Neuronal stem cell (in vitro differentiated cells): ENCODE measurements around the gene AZIN2.

Experiments
- DNase-seq: peaks from one replicate; pipeline ENCODE4 v3.0.0-alpha.2; 2013; ENCODE audit warnings: low spot score
- H2AFZ ChIP-seq: one replicate; pipeline ENCODE4 v1.6.1; 2013; ENCODE audit warnings: mild to moderate bottlenecking, low read length, inconsistent platforms
- H2AK5ac ChIP-seq: 2 replicates; pipeline ENCODE4 v1.6.1; 2013; ENCODE audit warnings: low read depth, mild to moderate bottlenecking, inconsistent platforms, low read length, moderate library complexity, mixed read lengths
- H2BK120ac ChIP-seq: 2 replicates; pipeline ENCODE4 v1.6.1; 2013; ENCODE audit warnings: low read depth, mild to moderate bottlenecking, inconsistent platforms, low read length, moderate library complexity, mixed read lengths
- H2BK12ac ChIP-seq: one replicate; pipeline ENCODE4 v1.6.1; 2013; ENCODE audit warnings: low read length, inconsistent platforms
- H2BK15ac ChIP-seq: 2 replicates; pipeline ENCODE4 v1.6.1; 2013; ENCODE audit warnings: mild to moderate bottlenecking, low read length, inconsistent platforms, mixed read lengths
- H2BK5ac ChIP-seq: one replicate; pipeline ENCODE4 v1.6.1; 2013; ENCODE audit warnings: inconsistent platforms, mild to moderate bottlenecking, low read length, moderate library complexity
- H3K14ac ChIP-seq: one replicate; pipeline ENCODE4 v1.6.1; 2013; ENCODE audit warnings: low read length, inconsistent platforms
- H3K18ac ChIP-seq: 2 replicates; pipeline ENCODE4 v1.6.1; 2013; ENCODE audit warnings: low read length, inconsistent platforms
- H3K23ac ChIP-seq: 2 replicates; pipeline ENCODE4 v1.6.1; 2013; ENCODE audit warnings: low read depth, mild to moderate bottlenecking, mixed read lengths, low read length, inconsistent platforms; ENCODE audit not compliant: poor library complexity
- H3K27ac ChIP-seq: replicated peaks from 3 replicates; pipeline ENCODE4 v1.5.1; 2013; ENCODE audit warnings: low read length, inconsistent platforms
- H3K27me3 ChIP-seq, 3 experiments: 2 replicates each; pipeline ENCODE4 v1.6.1; 2013; ENCODE audit warnings: low read length in 3 of 3, mild to moderate bottlenecking in 2 of 3, inconsistent platforms in 1 of 3, low read depth in 1 of 3, mixed read lengths in 1 of 3, moderate library complexity in 1 of 3; ENCODE audit not compliant: control insufficient read depth in 3 of 3, insufficient read depth in 3 of 3
- H3K36me3 ChIP-seq, 2 donors: replicated peaks in 1 of 2; 2 replicates each; pipeline ENCODE4 v1.6.1; 2013; ENCODE audit warnings: low read length in 2 of 2; ENCODE audit not compliant: control insufficient read depth in 2 of 2, insufficient read depth in 2 of 2
- H3K4ac ChIP-seq: 2 replicates; pipeline ENCODE4 v1.6.1; 2013; ENCODE audit warnings: inconsistent platforms, mild to moderate bottlenecking, low read length, moderate library complexity
- H3K4me1 ChIP-seq, 2 donors: 1 replicate in 1 of 2; 2 replicates in 1 of 2; pipeline ENCODE4 v1.6.1; 2013; ENCODE audit warnings: low read length in 2 of 2, low read depth in 1 of 2; ENCODE audit not compliant: control insufficient read depth in 2 of 2, insufficient read depth in 1 of 2
- H3K4me2 ChIP-seq: one replicate; pipeline ENCODE4 v1.6.1; 2013; ENCODE audit warnings: mild to moderate bottlenecking, low read length, inconsistent platforms; ENCODE audit not compliant: insufficient read depth, poor library complexity, severe bottlenecking
- H3K4me3 ChIP-seq, 2 donors: 2 replicates each; pipeline ENCODE4 v1.5.1; 2013; ENCODE audit warnings: low read length in 2 of 2, mild to moderate bottlenecking in 2 of 2, inconsistent platforms in 1 of 2, moderate library complexity in 1 of 2
- H3K79me1 ChIP-seq: one replicate; pipeline ENCODE4 v1.6.1; 2013; ENCODE audit warnings: low read depth, mild to moderate bottlenecking, inconsistent platforms, low read length, moderate library complexity
- H3K9ac ChIP-seq: one replicate; pipeline ENCODE4 v1.6.1; 2013; ENCODE audit warnings: mild to moderate bottlenecking, low read depth, low read length, inconsistent platforms; ENCODE audit not compliant: poor library complexity
- H3K9me3 ChIP-seq, 2 donors: replicated peaks in 1 of 2; 2 replicates each; pipeline versions ENCODE3 to v1.6.1; 2013; ENCODE audit warnings: low read length in 2 of 2, mild to moderate bottlenecking in 2 of 2, inconsistent platforms in 1 of 2, low read depth in 1 of 2, mixed read lengths in 1 of 2, moderate library complexity in 1 of 2; ENCODE audit not compliant: control insufficient read depth in 2 of 2, insufficient read depth in 1 of 2
- H4K8ac ChIP-seq: one replicate; pipeline ENCODE4 v1.6.1; 2013; ENCODE audit warnings: low read depth, mild to moderate bottlenecking, inconsistent platforms, low read length, moderate library complexity
- H4K91ac ChIP-seq: one replicate; pipeline ENCODE4 v1.6.1; 2013; ENCODE audit warnings: low read length, low read depth, mild to moderate bottlenecking, inconsistent platforms; ENCODE audit not compliant: poor library complexity
- WGBS, 2 donors: extraction: QIAGEN DNeasy Blood & Tissue Kit; methylation state at CpG; one replicate each; pipeline ENCODE4 v1.1.7; 2013; ENCODE audit warnings: missing lambda C conversion rate in 2 of 2, mixed read lengths in 1 of 2; ENCODE audit not compliant: insufficient read length in 2 of 2, insufficient replicate concordance in 1 of 2; ENCODE audit errors: extremely low coverage in 2 of 2; 5-methylcytosine and 5-hydroxymethylcytosine counted together

The AZIN2 gene

GRCh38 chr1:33036526-33037503 is 44.1 kb upstream of the AZIN2 start, which contains the start of gene AK2:
TSS of gene AK2 (minus strand) at chr1:33036883. CDS start at chr1:33036828, 55 bp downstream.
- Histone ChIP-seq H3K14ac (no peak within 1 kb of the TSS), H3K23ac (peak within 1 kb of the TSS; percentile 12), H3K9me3 (no peaks in the 10 kb centered on the region), H3K4me2 (peak within 1 kb of the TSS; percentile 88), H3K4me3 (peak within 1 kb of the TSS; percentile 79 to 85), H2BK120ac (peak within 1 kb of the TSS; percentile 58), H2BK12ac (no peak within 1 kb of the TSS), H3K27ac (no peak within 1 kb of the TSS), H3K4ac (no peak within 1 kb of the TSS), H2BK5ac (no peak within 1 kb of the TSS), H2AFZ (peak within 1 kb of the TSS; percentile 86), H2AK5ac (peak within 1 kb of the TSS; percentile 42), H3K18ac (peak within 1 kb of the TSS; percentile 94), H3K27me3 (no peaks in the 10 kb centered on the region), H3K9ac (peak within 1 kb of the TSS; percentile 87), H4K91ac (no peak within 1 kb of the TSS), H3K36me3 (peaks cover 2 to 30% of the 10 kb centered on the region in 2 donors), H3K4me1 (peaks cover 5 to 8% of the 10 kb centered on the region in 2 donors), H3K79me1 (peaks cover 5% of the 10 kb centered on the region), H4K8ac (no peak within 1 kb of the TSS), H2BK15ac (no peak within 1 kb of the TSS)
- no CpG with 5 or more reads among the region's 59 CpGs for WGBS, 2 donors
- peak; percentile 85 for DNase-seq

GRCh38 chr1:33039840-33040239 is 41.1 kb upstream of the AZIN2 start:
- H3K4me1 ChIP-seq, result peaks cover 5 to 8% of the 10 kb centered on the region in 2 donors
- peaks cover 0 to 2% of the 10 kb centered on the region in 2 donors for H3K36me3 ChIP-seq
- DNase-seq, result no peak
- peaks cover 3% of the 10 kb centered on the region for H3K79me1 ChIP-seq
- no CpG with 5 or more reads among the region's 8 CpGs for WGBS, 2 donors
- H3K27ac ChIP-seq, result no peak overlapping the region
- H3K4me3 ChIP-seq, result no peak overlapping the region
- no peak overlapping the region for H3K23ac ChIP-seq
- H2AFZ ChIP-seq, result peak overlapping the region; percentile 20
- H3K4ac ChIP-seq, result no peak overlapping the region
- H3K9me3 ChIP-seq, result no peaks in the 10 kb centered on the region
- H2BK120ac ChIP-seq, result no peak overlapping the region
- H3K27me3 ChIP-seq, result no peaks in the 10 kb centered on the region
- no peak overlapping the region for H3K18ac ChIP-seq
- H2BK5ac ChIP-seq, result no peak overlapping the region
- no peak overlapping the region for H3K9ac ChIP-seq
- H3K14ac ChIP-seq, result no peak overlapping the region
- no peak overlapping the region for H4K91ac ChIP-seq
- H2BK15ac ChIP-seq, result no peak overlapping the region
- H2AK5ac ChIP-seq, result no peak overlapping the region
- H2BK12ac ChIP-seq, result no peak overlapping the region
- H3K4me2 ChIP-seq, result no peak overlapping the region
- H4K8ac ChIP-seq, result no peak overlapping the region

GRCh38 chr1:33041026-33041425 is 39.9 kb upstream of the AZIN2 start:
- Histone ChIP-seq H2BK120ac (no peak overlapping the region), H3K79me1 (peaks cover 3% of the 10 kb centered on the region), H3K27me3 (no peaks in the 10 kb centered on the region), H3K4me3 (no peak overlapping the region), H3K9ac (no peak overlapping the region), H2BK15ac (no peak overlapping the region), H4K8ac (no peak overlapping the region), H3K23ac (no peak overlapping the region), H3K4me1 (peaks cover 0 to 3% of the 10 kb centered on the region in 2 donors), H2BK5ac (no peak overlapping the region), H2AK5ac (no peak overlapping the region), H3K4me2 (no peak overlapping the region), H3K14ac (no peak overlapping the region), H3K18ac (no peak overlapping the region), H3K9me3 (no peaks in the 10 kb centered on the region), H3K27ac (no peak overlapping the region), H2AFZ (no peak overlapping the region), H4K91ac (no peak overlapping the region), H3K36me3 (no peaks in the 10 kb centered on the region), H3K4ac (no peak overlapping the region), H2BK12ac (no peak overlapping the region)
- no CpG with 5 or more reads among the region's 1 CpG for WGBS, 2 donors
- DNase-seq, result no peak

GRCh38 chr1:33042831-33043230 is 38.1 kb upstream of the AZIN2 start:
- no peak overlapping the region for H3K4ac ChIP-seq
- H3K14ac ChIP-seq, result no peak overlapping the region
- H2AFZ ChIP-seq, result no peak overlapping the region
- H3K9me3 ChIP-seq, result no peaks in the 10 kb centered on the region
- no peaks in the 10 kb centered on the region for H3K79me1 ChIP-seq
- no peak overlapping the region for H4K8ac ChIP-seq
- no peak overlapping the region for H2BK12ac ChIP-seq
- H2AK5ac ChIP-seq, result no peak overlapping the region
- H3K27me3 ChIP-seq, result no peaks in the 10 kb centered on the region
- H3K23ac ChIP-seq, result no peak overlapping the region
- no peaks in the 10 kb centered on the region for H3K36me3 ChIP-seq
- H3K4me2 ChIP-seq, result no peak overlapping the region
- H3K4me3 ChIP-seq, result no peak overlapping the region
- no peak overlapping the region for H3K27ac ChIP-seq
- no peak overlapping the region for H4K91ac ChIP-seq
- H2BK15ac ChIP-seq, result no peak overlapping the region
- no peak overlapping the region for H2BK120ac ChIP-seq
- H2BK5ac ChIP-seq, result no peak overlapping the region
- no peak overlapping the region for H3K18ac ChIP-seq
- no peak for DNase-seq
- WGBS, 2 donors, result no CpG with 5 or more reads among the region's 1 CpG
- H3K4me1 ChIP-seq, result no peaks in the 10 kb centered on the region
- H3K9ac ChIP-seq, result no peak overlapping the region
